HG03097 (cell line): Measurements from ENCODE around the gene NHLRC1.

Experiments
- ATAC-seq: cut with Tn5 transposase; IDR thresholded peaks from one replicate; pipeline ENCODE4 v1.9.1; 2021; ENCODE audit not compliant: unreplicated experiment, low FRiP score

Gene NHLRC1

DNA sequence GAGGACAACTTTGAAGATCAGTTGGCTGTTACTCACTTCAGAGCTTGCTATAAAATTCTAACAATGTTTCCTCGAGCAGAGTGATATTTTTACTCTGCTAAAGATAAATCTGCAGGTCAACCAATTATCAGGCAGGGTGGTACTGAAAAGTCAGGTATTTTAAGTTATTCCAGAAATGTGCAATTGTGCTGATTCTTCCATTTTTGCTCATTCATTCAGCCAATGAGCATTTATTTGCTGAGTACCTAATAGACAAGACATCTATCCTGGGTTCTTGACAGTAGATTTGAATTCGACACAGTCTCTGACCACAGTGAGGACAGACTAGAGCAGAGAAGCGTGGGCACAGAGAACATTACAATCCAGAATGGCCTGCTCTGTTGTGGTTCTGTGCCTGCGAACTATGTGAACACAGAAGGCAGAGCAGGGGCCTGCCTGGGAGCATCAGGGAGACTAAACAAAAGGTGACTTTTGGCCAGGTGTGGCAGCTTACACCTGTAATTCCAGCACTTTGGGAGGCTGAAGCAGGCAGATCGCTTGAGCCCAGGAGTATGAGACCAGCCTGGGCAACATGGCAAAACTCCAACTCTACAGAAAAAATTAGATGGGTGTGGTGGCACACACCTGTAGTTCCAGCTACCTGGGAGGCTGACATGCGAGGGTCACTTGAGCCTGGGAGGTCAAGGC is 17.6 kb upstream of the NHLRC1 start:
- no peak for ATAC-seq

DNA sequence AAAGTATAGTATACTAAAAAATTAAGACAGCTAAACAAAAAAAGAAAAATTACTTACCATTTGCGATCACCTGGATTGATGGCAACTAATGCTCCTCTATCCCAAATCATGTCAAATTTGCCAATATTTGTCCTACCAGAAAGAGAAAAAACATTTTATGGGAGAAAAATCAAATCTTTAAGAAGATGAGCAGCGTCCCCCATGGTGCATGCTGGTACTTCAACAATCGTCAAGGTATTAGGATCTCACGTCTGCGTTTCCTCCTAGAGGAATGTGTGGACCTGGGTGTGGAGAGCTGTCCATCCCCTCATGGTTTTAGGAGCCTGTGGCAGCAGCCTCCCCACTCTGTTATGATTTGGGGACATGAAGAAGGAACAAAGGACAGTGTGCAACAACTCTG is 16.4 kb upstream of the NHLRC1 start:
- ATAC-seq, result no peak

DNA sequence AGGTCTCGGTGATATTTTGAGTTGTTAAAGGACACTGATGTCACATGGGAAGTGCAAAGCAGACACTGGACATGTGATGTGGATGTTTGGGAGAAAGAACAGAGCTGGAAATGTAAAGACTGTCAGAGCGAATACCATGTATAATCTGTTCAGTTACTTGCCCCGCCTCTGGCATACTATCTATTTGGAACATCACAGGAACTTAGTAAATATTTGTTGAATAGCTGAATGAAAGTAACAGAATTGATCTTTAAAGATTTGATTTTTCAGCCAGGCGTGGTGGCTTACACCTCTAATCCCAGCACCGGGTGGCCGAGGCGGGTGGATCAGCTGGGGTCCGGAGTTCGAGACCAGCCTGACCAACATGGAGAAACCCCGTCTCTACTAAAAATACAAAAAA is 13.8 kb upstream of the NHLRC1 start:
- ATAC-seq, result no peak

DNA sequence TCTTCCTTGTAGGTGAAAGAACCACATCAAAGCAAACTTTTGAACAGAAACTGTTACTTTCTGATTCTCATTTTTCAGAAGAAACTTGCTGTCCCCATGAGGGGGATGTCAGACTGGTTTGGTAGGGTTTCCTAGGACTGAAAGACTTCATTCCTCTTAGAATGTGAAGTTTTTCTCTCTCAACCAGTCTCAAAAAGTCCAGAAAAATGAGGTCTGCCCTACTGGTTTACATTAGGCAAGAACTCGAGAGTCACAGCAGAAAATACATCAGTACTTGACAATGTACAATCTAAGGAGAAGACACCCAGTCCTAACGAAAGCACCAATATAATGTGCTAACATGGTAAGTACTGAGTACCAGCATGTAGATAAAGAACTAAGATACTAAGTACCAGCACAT is 12.7 kb upstream of the NHLRC1 start:
- ATAC-seq, result no peak

DNA sequence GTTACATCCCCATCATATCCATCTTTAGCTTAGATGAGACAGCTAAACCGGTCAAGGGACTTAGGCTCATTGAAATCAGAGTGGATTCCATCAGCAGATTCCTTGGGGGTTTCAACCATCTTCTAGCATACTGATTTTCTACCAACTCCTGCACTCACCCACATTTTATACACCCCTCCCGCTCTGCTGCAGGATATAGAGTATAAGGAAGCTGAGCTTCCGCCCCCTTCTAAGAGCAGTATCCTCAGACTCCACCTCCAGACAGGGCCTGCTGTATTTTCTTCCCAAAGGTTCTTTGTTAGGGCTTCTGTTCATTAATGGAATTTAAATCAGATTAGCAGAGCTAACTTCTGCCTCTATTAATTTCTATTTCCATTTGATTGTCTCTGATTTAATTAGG is 9.9 kb upstream of the NHLRC1 start:
- no peak for ATAC-seq

DNA sequence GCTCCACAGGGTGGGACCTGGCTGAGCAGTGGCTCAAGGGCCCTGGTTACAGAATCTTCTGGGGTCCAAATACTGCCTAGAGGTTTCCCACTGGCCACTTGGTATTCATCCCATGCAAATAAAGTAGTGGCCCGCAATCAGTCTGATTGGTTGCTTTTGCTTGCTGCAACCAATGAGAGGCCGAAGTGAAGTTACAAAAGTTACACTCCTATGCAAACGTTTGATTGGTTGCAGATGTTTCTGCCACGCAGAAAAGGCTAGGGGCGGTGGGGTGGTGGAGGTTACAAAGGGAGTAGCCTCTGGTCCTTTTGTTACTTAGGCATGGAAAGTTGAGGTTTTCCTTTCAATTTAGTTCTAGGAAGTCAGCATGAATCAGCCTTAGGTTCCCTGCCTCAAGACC is 3.6 kb upstream of the NHLRC1 start:
- ATAC-seq, result no peak

DNA sequence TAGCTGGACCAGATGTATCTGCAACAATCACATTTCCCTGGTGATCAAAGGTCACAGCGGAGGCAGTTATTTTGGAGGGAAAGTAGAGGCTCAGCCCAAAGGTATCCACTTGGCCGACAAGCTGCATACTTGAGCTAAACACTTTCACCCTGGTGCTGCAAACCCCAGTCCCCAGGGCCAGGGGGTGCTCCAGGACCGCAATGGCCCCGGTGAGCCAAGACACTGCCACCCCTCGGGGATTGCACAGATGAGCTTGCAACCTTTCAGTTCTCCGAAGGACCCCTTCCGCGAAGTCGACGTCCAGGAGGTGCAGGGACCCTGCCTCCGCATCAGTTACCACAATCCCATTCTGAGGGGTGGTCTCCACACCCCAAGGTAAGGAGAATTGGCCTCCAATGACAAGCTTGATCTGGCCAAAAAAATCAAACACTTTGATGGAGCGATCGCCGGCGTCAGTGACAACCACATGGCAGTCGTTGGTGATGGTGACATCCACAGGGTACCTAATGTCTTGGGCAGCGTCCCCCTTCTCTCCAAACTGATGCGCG is 823 bp downstream of the NHLRC1 start:
- no peak for ATAC-seq

DNA sequence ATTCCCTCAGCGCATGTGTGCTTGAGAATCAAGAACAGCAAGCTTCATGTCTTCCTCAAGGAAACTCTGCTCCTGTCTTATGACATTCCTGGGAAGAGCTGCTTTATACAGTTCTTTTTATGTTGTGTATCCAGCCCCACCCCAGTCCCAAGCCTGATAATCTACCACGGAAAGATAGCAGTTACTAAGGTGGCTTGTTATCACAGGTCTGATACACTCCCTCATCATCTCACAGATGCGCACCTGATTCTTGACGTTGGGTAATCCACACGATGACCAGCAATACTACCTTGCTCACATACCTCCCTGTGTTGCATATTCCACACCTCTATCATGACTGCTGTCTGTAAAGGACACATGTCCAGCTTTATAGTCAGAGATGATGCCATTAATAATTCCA is 3.2 kb downstream of the NHLRC1 start:
- no peak for ATAC-seq

DNA sequence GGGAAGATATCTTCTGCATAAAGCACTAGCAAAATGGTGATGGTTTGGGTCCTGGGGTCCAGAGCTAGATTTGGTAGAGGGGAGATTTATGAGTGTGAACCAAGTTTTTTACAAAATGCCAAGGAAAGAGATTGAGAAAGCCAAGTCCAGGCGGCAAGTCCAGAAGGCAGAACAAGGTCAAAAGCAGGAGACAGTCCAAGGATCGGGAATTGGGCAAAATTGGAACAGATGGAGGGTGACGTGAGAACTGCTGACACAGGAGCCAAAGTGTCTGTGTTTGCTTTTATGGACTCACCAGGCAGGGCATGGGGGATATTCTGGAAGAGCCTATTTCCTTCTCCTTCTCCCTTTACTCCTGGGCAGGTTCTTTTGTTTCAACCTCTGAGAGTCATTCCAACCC is 4.1 kb downstream of the NHLRC1 start:
- ATAC-seq, result no peak

DNA sequence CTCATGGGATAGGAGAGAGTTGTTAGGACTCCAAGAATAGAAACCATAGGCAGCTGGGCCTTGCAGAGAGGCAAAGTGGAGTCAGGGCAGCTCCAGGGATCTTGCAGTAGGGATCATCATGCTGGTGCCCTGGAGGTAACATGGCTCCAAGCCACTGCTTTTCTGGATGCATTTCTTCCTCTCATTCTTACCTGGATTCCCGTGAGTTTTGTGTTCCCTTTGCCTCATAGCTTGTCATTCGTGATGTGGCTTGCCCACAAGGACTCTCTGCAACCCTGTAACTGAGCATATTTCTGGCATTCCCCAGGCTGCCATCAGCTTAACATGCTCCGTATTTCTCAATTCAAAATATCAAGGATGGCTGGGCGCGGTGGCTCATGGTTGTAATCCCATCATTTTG is 5.3 kb downstream of the NHLRC1 start:
- no peak for ATAC-seq

DNA sequence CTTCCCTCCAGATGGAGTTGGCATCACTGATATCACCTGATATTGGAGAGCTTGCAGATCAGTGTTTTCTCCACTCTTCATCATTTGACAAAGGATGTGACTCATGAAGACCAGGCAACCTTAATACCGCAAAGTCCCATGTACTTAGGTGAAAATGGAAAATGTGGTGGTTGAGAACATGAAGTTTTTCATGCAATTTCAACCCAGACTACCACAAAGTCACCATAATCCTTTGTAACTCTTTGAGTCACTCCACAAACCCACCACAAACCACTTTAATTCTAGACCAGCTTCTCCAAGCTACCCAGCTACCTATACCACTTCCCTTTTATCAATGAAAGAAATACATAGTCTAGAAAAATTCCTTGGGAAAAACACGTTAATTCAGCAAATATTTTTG is 7.1 kb downstream of the NHLRC1 start:
- no peak for ATAC-seq

DNA sequence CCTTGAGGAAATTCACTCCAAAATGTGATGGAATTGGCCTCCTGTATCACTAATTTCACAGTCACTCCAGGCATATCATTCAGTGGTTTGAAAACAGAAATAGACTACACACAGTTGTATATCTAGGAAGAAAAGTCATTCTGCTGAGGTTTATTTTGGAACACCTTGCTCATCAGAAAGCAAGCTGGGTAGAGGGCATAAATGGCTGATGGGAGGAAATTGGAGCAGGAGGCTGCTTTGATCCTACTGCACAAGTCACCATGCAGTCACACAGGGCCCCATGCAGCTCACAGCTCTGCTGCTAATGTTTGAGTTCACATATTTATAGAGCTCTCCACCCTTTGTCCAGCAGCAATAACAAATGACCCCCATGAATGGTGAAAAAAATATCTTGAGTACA is 12.3 kb downstream of the NHLRC1 start:
- no peak for ATAC-seq

DNA sequence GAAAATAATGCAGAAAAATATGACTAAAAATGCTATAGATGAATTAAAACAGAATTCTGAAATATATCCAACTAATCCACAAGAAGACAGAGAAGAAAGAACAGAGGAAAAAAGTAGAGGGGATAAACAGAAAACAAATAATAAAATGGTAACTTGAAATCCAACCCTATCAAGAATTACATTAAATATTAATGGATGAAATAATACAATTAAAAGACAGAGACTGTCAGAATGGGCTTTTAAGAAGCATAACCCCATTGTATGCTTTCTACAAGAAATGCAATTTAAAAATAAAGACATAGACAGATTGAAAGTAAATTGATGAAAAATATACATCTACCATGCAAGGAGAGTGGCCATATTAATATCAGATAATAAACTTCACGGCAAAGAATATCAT is 15.4 kb downstream of the NHLRC1 start:
- no peak for ATAC-seq

DNA sequence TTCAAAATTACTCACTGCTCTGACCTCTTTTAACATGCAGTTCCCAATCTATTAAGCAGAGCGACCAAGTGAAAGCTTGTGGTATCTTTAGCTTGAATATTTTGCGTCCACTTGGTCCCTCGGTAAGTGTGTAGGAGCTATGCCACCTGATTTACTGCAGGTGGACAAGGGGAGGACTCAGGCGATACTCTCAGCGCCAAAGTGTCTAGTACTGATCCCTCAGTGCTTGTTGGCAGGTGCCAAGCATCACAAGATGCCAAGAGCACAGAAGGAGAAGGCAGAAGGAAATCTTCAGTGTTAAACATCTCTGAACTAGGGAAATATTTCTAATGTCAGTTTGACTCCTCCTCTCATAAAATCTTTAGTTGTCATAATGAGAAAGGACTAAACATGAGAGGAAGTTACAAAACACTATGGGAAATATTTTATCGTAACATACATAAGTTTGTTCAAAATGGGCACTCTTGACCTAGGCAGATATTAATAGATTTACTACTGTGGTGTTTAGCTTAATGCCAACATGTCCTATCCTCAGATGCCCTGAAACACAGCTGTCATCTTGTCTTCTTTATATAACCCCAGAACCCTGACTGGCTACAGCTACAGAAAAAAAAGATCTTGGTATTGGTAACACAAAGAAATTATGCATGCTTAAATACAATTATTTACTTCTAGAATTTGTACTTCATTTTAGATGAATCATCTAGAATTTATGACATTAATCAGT is 19.5 kb downstream of the NHLRC1 start:
- no peak for ATAC-seq

DNA sequence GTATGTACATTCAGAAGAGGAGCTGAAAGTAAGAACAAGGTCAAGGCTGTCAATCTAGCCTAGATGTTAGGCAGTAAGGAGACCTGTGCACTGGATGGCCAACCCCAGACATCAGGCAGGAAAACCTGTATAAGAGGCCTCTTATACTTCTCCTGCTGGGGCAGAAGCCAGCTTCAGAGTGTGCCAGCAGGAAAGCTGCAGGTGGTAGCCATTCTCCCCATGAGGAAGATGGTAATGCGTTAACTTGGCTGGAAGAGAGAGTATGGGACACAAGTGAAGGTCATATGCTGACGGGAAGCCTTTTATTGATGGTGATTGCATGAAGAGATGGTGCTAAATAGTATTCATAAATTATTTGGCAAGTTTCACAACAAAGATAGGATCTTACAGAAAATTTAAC is 20.6 kb downstream of the NHLRC1 start:
- ATAC-seq, result no peak

DNA sequence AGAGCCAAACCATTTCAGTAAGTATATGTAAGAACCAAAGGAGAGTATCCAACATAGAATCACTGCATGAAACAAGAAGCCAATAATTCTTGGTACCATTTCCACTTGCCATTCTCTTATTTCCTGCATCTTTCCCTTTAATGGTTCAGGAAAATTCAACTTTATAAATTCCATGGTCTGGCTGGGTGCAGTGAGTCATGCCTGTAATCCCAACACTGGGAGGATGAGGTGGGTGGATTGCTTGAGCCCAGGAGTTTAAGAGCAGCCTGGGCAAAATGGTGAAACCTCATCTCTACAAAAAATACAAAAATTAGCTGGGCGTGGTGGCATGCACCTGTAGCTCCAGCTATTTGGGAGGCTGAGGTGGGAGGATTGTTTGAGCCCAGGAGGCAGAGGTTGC is 21.2 kb downstream of the NHLRC1 start:
- no peak for ATAC-seq

DNA sequence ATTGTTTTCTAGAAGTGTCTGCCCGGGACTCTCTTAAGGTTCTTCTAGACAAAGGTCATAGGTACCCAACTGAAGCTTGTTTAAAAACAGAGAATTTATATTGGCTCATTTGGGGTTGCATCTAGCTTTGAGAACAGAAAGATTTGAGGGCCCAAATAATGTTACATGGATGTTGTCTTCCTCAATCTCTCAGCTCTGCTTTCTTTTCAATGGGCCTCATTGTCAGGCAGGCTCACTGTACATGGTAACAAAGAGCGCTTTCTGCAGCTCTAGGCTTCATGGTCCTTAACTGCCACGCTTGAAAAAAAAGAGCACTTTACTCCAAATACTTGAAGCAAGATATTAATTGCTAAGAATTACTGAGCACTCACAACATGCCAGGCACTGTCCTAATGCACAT is 22.2 kb downstream of the NHLRC1 start:
- ATAC-seq, result no peak

DNA sequence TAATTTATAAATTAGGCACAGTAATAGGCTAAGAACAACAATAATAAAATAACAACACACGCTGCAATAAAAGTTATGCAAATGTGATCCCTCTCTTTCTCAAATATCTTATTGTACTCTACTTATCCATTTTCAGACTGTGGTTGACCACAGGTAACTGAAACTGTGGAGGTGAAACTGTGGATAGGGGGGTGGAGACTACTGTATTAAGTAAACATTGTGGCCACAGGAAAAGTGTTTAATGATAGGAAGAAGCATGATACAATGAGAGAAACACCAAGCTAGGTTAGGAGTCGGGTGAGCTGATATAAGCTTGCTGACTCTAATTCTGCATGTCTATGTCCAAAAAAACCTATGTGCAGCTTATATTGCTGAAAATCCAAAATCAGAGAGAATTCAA is 23.0 kb downstream of the NHLRC1 start:
- ATAC-seq, result no peak

DNA sequence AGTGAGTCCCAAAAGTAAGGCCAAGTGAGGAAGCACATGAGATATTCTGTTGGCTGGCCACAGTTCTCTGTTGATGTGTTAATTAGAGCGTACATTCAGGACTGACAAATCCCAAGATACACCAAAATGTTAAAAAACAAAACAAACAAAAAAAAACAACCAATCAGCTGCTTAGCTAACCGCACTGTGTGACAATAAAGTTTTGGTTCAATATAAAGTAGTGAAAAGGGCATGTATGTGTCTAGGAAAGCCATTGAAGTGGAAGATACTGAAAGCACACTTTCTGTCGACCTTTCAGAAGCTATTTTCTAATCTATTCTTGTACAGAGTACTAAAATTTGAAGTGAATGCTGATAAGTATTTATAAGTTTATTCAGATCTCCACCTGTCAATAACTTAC is 26.1 kb downstream of the NHLRC1 start:
- ATAC-seq, result no peak

DNA sequence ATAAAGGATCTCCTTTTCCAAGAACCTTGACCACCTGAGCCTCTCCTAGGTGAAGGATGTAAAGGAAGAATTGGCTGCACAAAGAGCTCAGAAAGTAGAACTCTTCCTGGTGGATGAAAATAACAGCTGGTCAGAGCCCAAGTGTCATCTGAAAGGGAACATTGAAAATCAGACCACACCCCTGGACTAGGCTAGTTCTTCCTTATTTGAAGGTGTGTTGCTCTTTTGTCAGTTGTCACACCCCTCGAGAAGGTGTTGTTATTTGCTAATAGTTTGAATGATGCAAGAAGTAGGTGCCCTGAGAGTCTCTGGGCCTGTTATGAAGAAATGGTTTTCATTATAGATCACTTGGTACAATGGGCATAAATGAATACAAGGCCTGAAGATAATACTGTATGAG is 31.1 kb downstream of the NHLRC1 start:
- ATAC-seq, result no peak

DNA sequence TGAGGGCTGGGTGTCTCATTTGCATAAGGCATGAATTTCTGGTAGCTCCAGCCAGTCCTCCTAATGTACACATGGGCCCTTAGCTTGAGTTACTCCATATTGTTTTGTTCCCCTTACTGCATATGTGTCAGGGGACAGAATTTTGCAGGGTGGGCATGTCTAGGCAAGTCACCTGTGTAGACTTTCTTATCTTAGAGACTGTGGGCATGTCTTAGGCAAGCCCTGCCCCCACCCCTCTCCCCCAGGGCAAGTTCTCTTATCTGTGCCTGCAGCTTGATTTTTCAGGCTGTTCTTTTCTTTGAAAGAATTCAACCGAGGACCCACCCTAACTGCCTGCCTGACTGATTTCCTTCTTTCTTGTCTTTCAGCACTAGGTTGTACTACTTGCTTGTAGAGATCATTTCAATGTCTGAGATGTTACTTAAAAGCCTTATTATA is 32.1 kb downstream of the NHLRC1 start:
- no peak for ATAC-seq
